Left cardiac atrium (tissue), 4 donors: Measurements from ENCODE around the gene CAPN13. TPM values are rescaled to one million over a fixed set of nuclear protein-coding genes. Genes with fewer than 3 reads are reported as not detected.
"Not testable (repeated sequence)": the region's sequence is repeated elsewhere in the genome, so short reads cannot be mapped to it uniquely, and the experiment has no call there.

ENCODE experiments used
- ATAC-seq, 2 donors: fragments of 200-7000 bp; cut with Tn5 transposase; one replicate each; pipeline ENCODE4 v1.9.1; 2020; ENCODE audit warnings: mild to moderate bottlenecking in 2 of 2, moderate library complexity in 2 of 2
- DNase-seq: peaks from one replicate; pipeline ENCODE4 v3.0.0-alpha.2; 2020
- intact Hi-C, 2 donors: fragments of 100-400 bp; cut with DNase I; formaldehyde crosslinking; loops; one replicate each; pipeline versions ENCODE4 v1.14.1 to v1.15.1; 2022 to 2023
- total RNA-seq, 2 donors: library from RNA; stranded (reverse); fragmentation: NEBNext Ultra II Directional; extraction: Animal tissue kit (Norgen Biotek cat#: 25700); gene quantifications; one replicate each; pipeline ENCODE4 v1.2.1, GENCODE V29; 2021
- donor health status: DM: no; HTN: yes; CAD: no.
- donor health status: DM: no; HTN: yes; CAD: no; lungs with severe emphysema.
- donor health status: DM: yes; HTN: yes; CAD: no.
- donor health status: Dilated cardiomyopathy.

CAPN13 gene
- total RNA-seq, 2 donors from 2014 or later, result not detected

DNA sequence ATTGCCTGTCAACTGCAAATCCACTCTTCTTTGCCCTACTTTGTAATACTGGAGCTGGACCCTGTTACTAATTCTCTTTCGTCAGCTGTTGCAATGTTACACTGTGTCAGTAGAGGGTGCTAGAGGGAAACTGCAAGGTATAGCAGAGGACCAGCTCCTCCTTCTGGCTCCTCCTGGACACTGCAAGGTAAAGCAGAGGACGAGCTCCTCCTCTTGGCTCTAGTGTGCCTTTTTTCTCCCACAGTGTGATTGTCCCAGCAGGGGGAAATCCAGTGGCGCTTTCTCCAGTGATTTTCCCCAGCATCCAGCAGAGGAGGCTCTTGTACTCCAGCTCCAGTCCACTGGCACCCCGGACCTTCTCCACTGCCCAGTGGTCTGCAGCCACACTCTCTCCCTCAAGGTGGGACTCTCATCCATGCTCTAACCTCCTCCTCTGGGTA lies 95.6 kb downstream of the CAPN13 start:
- DNase-seq, result peak; percentile 80
- peak; percentile 71 to 77 for ATAC-seq
- intact Hi-C loops, result loop anchor here (10.0 kb wide), 1 partner anchor 813 kb away; no protein-coding TSS in a partner anchor

DNA sequence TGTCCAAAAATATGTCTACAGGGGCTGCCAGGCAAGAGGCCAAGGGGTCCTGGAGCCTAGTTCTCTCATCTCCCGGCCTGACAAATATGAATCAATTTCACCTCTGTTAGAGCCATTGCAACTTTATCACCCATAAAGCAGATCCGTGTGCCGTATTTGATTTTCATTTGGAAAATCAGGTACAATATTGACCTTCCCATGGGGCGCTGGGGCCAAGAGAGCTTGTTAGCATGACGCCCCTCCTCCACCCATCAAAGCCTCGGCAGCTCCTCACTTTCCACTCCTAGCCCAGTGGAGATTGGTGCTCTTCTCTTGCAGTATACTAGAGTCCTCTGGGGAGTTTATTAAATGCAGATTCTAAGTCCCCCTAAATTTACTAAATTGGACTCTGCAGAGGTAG lies 96.8 kb downstream of the CAPN13 start:
- no peak for ATAC-seq
- intact Hi-C loops, result loop anchor here (10.0 kb wide), 1 partner anchor 814 kb away; no protein-coding TSS in a partner anchor
- DNase-seq, result no peak

DNA sequence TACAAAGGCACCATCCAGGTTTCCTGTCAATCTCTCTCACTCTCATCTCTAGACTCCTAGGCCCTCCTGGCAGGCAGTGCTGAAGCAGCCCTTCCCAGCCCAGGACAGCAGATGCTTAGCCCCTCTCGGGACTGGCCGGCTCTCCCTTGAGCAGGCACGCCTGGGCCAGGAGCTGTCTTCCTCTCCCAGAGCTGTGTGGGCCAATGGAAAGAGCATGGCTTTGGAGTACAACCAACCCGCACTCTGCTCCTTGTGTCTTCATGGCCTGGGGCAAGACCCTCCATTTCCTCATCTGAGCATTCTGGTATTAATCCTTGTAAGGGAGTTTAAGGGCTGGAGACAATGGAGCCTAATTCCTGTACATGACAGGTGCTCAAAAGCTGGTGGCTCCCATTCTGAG lies 97.2 kb downstream of the CAPN13 start:
- no peak for ATAC-seq
- intact Hi-C loops, result loop anchor here (10.0 kb wide), 1 partner anchor 815 kb away; no protein-coding TSS in a partner anchor
- DNase-seq, result no peak

DNA sequence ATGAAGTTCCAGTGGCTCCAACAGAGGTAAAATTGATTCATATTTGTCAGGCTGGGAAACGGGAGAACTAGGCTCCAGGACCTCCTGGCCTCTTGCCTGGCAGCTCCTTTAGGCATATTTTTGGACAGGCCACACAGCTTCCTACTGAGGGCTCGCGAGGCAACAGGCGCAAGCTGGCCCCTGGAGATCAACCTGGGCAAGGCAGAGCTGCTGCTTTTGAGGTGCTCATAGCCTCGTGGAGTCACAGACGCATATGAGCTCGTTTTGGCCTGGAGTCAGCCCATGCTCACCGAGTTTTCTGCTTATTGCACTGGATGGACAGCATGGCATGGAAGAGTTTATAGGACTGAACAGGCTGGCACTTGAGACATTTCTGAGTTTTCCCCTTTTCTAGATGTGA lies 97.7 kb downstream of the CAPN13 start:
- intact Hi-C loops, result loop anchor here (5.0 to 10.0 kb wide), 4 partner anchors 375 to 545 kb away; no protein-coding TSS in a partner anchor
- no peak for ATAC-seq

DNA sequence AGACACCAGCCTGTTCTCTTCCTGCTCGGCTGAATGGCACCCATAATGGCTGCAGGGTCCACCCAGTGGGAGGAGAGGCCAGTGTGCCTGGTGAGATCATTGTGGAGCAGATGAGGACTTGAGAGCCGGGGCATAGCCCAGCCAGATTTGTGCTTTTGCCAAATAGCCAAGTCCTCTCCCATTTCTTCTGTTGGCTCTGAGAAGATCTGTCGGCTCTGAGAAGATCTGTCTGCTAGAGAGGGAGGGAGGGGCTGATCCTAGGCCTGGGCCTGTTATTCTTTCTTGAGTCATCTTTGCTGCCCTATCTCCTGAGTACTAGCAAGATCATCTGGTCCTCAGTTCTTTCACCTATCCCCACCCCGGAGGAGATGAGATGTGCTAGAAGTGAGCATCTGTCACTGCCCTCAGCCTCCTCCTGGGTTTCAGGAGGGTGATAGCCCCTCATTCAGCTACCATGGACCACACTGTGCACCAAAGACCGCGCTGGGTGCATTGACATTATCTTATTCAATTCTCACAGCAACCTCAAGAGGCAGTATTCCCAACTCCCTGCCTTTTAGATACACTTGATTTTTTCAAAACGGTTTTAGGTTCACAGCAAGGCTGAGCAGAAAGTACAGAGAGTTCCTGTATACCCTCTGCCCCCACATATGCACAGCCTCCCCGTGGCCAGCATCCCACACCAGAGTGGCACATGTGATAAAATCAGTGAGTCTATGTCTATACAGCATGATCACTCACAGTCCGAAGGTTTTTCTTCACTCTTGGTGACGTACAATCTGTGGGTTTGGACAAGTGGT lies 98.6 kb downstream of the CAPN13 start:
- peak in 1 of 2 donors; percentile 32 for ATAC-seq

More for the DNA sequence above, 97.7 kb downstream of the CAPN13 start:
- DNase-seq, result no peak

DNA sequence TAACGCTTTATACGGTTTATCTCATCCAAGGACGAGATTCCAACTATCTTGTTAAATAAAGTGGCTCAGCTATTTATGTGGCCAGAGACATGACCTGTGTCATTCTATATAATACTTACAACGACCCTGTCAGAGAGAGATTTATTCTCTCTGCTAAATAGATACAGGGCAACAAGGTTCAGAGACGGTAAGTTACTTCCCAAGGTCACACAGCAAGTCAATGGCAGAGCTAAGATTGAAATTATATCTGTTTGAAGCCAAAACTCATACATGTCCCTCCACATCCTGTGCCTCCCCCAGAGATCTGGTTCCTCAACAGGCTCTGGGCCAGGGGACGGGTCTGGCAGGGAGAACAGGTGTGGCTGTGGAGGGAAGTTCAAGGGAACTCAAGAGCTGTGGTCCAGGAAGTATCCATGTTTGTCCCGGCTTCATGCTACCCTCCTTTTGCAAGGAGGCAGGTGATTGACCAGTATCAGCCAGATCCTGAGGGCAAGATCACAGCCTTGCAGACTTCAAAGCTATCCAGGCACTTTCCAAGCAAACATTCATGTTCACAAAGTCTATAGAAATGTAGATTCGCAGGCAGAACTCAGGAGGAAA lies 99.8 kb downstream of the CAPN13 start:
- no peak for ATAC-seq
- no peak for DNase-seq
- intact Hi-C loops, result loop anchor here (1.0 to 10.0 kb wide), 5 partner anchors 373 to 543 kb away; no protein-coding TSS in a partner anchor

More for the DNA sequence above, 98.6 kb downstream of the CAPN13 start:
- intact Hi-C loops, result loop anchor here (5.0 to 10.0 kb wide), 4 partner anchors 374 to 544 kb away; no protein-coding TSS in a partner anchor
- DNase-seq, result no peak

DNA sequence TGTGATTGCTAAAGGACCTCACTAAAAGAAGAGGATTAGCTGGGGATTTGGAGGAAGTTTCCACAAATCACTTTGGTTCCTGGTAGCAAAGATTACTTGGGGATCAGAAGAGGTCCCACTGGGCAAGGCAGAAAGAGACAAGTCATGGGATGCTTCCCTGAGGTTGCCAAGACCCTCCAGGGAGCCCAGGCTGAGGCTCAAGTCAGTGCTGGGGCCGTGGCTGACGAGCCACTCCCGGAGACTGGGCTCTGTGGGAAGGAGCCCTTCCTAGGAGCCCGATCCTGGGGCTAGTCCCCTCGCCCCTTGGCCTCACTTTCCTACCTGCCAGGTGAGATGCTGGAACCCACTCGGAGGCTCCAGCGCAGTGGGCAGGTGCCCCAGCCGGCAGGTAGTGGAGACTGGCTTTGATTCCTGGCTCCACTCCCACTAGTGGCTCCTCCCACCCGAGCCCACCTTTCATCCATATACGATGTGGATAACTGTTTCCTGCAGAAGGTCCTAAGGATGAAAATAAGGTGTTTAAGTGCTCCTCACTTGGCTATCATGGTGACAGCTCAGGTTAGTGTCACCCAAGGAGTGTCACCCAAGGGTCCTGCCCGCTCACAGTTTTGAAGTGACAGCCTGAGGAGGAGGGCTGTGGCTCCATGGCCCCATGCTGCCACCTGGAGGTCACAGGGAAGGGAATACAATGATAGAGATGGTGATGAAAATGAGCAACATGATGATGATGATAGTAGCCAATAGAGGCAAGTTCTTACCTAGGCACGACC lies 100.5 kb downstream of the CAPN13 start:
- peak; percentile 60 to 79 for ATAC-seq
- intact Hi-C loops, result loop anchor here (1.0 to 10.0 kb wide), 5 partner anchors 372 to 542 kb away; no protein-coding TSS in a partner anchor
- peak; percentile 80 for DNase-seq

DNA sequence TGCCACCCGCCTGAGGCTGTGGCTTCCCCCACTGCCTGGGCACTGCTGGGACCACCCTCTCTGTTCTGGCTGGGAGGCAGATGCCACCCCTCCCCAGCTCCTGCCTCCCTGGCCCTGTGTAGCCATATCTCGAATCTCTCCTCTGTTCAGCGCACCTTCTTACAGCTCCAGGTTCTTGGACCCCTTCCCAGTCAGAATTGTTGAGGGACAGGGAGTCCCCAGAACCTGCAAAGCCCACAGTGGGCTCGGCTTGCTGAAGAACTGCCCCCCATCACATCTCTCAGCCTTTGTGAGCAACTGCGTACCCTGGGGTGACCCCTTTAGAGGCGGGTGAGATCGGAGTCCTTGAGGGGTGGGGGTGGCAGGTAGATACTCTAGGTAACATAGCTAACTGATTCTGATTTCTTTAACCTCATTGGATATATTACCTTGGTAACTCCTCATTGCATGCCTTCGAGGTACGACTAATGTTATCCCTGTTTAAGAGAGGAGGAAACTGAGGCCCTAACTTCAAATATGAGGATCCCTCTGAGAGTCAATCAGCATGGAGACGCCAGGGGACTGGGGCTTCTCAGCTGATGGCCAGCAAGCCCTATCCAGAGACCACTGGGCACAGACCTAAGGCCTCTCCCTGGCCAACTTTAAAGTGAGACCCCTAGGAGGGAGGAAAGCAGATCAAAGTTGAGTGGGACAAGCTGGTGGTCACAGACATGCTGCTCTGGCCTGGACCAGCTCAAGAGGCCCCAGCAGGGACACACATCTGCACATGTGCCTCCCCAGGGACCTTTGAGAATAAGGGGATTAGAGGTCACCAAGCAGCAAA lies 101.3 kb downstream of the CAPN13 start:
- ATAC-seq (no peak), DNase-seq (no peak)
- intact Hi-C loops, result loop anchor here (5.0 to 10.0 kb wide), 4 partner anchors 371 to 541 kb away; no protein-coding TSS in a partner anchor

DNA sequence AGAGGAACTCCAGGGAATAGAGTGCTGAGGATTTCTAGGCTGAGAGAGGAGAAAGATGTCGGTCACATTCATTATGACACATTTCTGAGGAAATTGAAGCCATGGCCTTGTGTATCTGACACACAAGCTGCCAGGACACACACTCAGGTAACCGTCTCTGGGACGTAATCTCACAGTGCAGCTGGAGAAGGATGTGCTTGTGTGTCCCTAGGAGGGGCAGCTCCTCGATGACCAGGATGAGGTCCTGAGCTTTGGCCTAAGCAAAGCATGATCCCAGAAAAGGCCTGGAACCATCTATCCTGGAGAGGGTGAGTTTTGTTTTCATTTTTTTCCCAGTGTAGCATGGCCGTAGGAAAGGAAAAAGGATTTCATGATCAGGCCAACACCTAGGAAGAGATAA lies 102.2 kb downstream of the CAPN13 start:
- DNase-seq, result no peak
- no peak for ATAC-seq
- intact Hi-C loops, result loop anchor here (5.0 to 10.0 kb wide), 4 partner anchors 370 to 540 kb away; no protein-coding TSS in a partner anchor

DNA sequence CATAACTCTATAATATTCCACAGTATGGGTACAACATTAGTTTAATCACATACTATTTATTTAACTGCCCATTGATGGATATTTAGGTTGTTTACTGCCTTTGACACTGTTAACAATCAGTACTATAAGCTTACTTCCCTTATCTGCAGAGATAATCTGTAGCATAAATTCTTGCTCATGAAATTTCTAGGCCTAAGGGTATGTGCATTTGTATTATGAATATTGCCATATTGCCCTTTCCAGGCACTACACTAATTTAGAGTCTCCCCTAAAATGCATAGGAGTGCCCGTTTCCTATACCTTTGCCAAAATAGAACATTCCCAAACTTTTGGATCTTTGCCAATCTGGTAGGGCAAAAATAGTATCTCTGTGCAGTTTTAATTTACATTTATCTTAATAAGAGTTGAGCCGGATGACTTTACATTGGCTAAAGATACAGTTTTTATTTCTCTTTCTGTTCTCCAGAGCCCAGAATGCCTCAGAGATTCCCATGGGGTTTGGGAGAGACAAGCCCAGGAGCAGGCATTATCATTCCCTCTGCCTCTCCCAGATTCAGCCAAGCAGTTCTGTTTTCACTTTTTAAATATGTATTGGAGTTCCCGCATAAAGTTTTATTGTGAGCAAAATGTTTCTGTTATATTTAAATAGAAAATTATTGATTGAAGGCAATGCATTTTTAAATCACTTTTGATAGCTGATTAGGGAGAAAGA lies 102.8 kb downstream of the CAPN13 start:
- no peak for ATAC-seq
- intact Hi-C loops, result loop anchor here (5.0 to 10.0 kb wide), 4 partner anchors 370 to 540 kb away; no protein-coding TSS in a partner anchor
- no peak for DNase-seq

DNA sequence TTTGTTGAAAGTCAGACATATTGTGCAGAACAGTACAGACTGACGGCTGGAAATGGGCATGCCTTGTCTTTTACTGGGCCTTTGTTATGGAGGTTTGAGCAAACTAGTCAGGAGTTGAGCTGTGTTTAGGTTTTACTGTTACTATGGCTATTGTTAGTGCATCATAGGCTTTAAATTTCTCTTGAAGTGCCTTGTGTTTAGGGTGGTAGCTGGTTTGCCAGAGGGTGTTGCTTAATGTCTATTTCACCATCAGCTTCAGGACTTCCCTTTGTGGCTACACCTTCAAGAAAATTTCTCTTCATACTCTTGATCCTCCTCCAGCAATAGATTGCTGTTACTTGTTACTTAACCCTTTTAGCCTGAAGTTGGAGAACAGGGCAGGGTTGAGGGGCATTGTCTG lies 104.6 kb downstream of the CAPN13 start:
- intact Hi-C loops, result loop anchor here (10.0 kb wide), 2 partner anchors 368 to 538 kb away; no protein-coding TSS in a partner anchor
- ATAC-seq (no peak), DNase-seq (no peak)

DNA sequence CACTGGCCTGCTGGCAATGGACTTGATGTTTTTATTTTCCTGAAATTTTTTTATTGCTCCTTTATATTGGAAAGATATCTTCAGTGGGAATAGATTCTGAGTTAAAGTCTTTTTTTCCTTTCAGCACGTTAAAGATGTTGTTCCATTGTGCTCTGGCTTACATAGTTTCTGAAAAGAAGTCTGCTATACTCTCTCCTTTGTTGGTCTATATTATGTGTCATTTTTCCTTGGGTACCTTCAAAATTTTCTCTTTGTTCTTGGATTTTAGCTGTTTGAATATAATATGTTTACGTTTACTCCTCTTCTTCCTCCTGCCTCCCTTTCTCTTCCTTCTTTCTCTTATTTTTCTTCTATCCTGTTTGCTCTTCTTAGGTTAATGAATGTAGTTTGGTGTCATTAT lies 105.5 kb downstream of the CAPN13 start:
- DNase-seq (no peak), ATAC-seq (no peak)
- intact Hi-C loops, result loop anchor here (10.0 kb wide), 2 partner anchors 367 to 537 kb away; no protein-coding TSS in a partner anchor

DNA sequence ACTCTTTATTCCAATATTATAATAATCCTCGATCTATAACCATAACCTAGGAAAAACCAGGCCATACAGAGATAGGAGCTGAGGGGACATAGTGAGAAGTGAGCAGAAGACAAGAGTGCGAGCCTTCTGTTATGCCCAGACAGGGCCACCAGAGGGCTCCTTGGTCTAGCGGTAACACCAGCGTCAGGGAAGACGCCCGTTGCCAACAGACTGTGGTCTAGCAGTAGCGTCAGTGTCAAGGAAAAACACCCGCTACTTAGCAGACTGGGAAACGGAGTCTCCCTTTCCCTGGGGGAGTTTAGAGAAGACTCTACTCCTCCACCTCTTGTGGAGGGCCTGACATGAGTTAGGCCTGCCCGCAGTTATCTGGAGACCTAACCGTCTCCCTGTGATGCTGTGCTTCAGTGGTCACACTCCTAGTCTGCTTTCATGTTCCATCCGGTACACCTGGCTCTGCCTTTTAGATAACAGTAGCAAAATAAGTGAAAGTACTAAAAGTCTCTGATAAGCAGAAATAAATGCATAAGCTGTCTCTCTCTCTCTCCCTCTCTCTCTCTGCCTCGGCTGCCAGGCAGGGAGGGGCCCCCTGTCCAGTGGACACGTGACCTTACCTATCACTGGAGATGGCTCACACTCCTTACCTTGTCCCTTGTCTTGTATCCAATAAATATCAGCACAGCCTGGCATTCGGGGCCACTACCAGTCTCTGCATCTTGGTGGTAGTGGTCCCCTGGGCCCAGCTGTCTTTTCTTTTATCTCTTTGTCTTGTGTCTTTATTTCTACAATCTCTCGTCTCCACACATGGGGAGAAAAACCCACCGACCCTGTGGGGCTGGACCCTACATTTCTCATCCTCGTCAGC lies 109.8 kb downstream of the CAPN13 start:
- ATAC-seq, DNase-seq, intact Hi-C loops: not testable (repeated sequence)

DNA sequence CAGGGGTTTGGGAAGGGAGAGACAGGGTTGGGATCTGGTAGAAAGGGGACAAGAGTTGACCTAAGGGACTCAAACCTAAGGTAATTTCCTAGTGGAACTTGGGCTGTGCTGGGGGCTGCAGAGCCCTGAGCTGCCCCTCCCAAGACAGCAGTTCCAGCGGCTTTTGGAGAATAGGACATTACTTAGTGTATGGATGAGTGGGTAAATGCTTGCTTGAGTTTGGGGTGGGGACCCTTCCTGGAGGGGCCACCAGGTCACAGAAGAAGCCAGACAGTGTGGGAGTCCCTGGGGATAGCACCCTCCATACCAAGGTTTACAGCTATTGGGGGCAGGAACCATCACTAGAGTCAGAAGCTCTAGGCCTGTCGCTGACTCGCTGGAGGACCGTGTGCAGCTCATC lies 111.5 kb downstream of the CAPN13 start:
- ATAC-seq, result no peak
- intact Hi-C loops, result no loop called here
- DNase-seq, result no peak

DNA sequence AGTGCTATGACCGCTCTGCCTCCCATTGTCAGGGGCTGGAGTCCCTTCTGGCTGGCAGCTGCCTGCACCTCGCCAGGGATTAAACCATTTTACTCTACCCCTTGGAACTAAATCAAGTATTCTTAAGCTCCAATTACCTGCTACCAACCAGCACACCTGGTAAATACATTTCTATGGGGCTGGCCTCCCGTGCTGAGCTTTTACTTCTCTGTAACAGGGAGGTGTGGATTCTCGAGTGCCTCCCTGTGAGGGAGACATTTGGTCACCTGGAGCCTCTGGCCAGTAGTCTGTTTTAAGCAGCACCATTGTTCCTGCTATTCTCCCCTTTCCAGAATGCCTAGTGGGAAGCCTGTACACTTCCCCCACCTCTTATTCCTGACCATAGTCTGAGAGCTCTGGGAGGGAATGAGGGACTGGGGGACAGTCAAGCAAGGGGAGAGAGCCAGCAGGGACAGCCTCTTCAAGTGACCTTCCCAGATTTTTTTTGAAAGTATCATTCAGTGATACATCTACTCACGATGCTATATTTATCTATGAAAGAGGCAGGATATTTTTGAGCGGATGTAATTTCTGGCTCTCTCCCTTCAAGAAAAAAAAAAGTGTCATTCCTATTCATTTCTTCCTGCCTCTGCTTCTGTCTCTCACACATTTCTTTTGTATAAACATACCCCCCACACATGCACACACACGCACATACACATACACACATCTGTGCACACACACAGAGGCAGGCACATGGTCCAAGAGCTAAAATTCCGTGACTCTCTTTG lies 112.8 kb downstream of the CAPN13 start:
- DNase-seq (no peak), ATAC-seq (peak; percentile 52 to 60)
- intact Hi-C loops, result loop anchor here in 1 of 2 donors (5.0 kb wide), 1 partner anchor 487 kb away; no protein-coding TSS in a partner anchor
